H9 (cell line): ENCODE results near the gene C10orf95. TPM values are rescaled to one million over a fixed set of nuclear protein-coding genes. Genes with fewer than 3 reads are reported as not detected.

ENCODE experiments used
- DNase-seq: peaks from one replicate; pipeline ENCODE4 v3.0.0-alpha.2; 2017
- H2AFZ ChIP-seq: one replicate; pipeline ENCODE4 v1.6.1; 2013; ENCODE audit warnings: mild to moderate bottlenecking, low read length, control low read depth, moderate library complexity
- H2AK5ac ChIP-seq: 2 replicates; pipeline ENCODE4 v1.6.1; 2013; ENCODE audit warnings: low read length, control low read depth, mixed read lengths; ENCODE audit not compliant: insufficient read length
- H2BK120ac ChIP-seq: one replicate; pipeline ENCODE4 v1.6.1; 2013; ENCODE audit warnings: low read depth, mild to moderate bottlenecking, low read length, control low read depth, inconsistent platforms; ENCODE audit not compliant: poor library complexity, severe bottlenecking
- H2BK12ac ChIP-seq: 2 replicates; pipeline ENCODE4 v1.6.1; 2013; ENCODE audit warnings: low read length, control low read depth, mixed read lengths, low read depth; ENCODE audit not compliant: insufficient read length
- H2BK15ac ChIP-seq: 2 replicates; pipeline ENCODE4 v1.6.1; 2013; ENCODE audit warnings: low read depth, low read length, control low read depth
- H2BK20ac ChIP-seq: one replicate; pipeline ENCODE4 v1.6.1; 2013; ENCODE audit warnings: low read depth, mild to moderate bottlenecking, low read length, control low read depth, inconsistent platforms; ENCODE audit not compliant: poor library complexity, severe bottlenecking
- H2BK5ac ChIP-seq: 2 replicates; pipeline ENCODE4 v1.6.1; 2013; ENCODE audit warnings: low read length, control low read depth, mixed read lengths; ENCODE audit not compliant: insufficient read length
- H3K14ac ChIP-seq: 2 replicates; pipeline ENCODE4 v1.6.1; 2013; ENCODE audit warnings: low read length, control low read depth; ENCODE audit not compliant: insufficient read depth
- H3K18ac ChIP-seq: 2 replicates; pipeline ENCODE4 v1.6.1; 2013; ENCODE audit warnings: low read depth, mild to moderate bottlenecking, mixed read lengths, low read length, control low read depth; ENCODE audit not compliant: insufficient read length
- H3K23ac ChIP-seq: 2 replicates; pipeline ENCODE4 v1.6.1; 2013; ENCODE audit warnings: low read length, control low read depth, mixed read lengths, low read depth; ENCODE audit not compliant: insufficient read length
- H3K23me2 ChIP-seq: 2 replicates; pipeline ENCODE4 v1.6.1; 2013; ENCODE audit warnings: low read depth, mild to moderate bottlenecking, mixed read lengths, low read length, control low read depth; ENCODE audit not compliant: insufficient read length, poor library complexity, severe bottlenecking
- H3K27ac ChIP-seq: 2 replicates; pipeline ENCODE4 v1.5.1; 2013; ENCODE audit warnings: low read length, control low read depth, mixed read lengths, low read depth; ENCODE audit not compliant: insufficient read length
- H3K27me3 ChIP-seq: 2 replicates; pipeline ENCODE4 v1.6.1; 2013; ENCODE audit warnings: low read length, control low read depth, inconsistent platforms; ENCODE audit not compliant: insufficient read depth
- H3K4ac ChIP-seq: 2 replicates; pipeline ENCODE4 v1.6.1; 2013; ENCODE audit warnings: low read depth, mild to moderate bottlenecking, control low read depth, inconsistent platforms, low read length, moderate library complexity
- H3K4me1 ChIP-seq: 2 replicates; pipeline ENCODE4 v1.6.1; 2013; ENCODE audit warnings: low read length, control low read depth, inconsistent platforms; ENCODE audit not compliant: insufficient read depth
- H3K4me2 ChIP-seq: 2 replicates; pipeline ENCODE4 v1.6.1; 2013; ENCODE audit warnings: low read length, control low read depth, mixed read lengths; ENCODE audit not compliant: insufficient read length, insufficient read depth
- H3K56ac ChIP-seq: 2 replicates; pipeline ENCODE4 v1.6.1; 2013; ENCODE audit warnings: low read depth, mild to moderate bottlenecking, mixed read lengths, low read length, control low read depth; ENCODE audit not compliant: insufficient read length
- H3K79me1 ChIP-seq: 2 replicates; pipeline ENCODE4 v1.6.1; 2013; ENCODE audit warnings: low read depth, mild to moderate bottlenecking, moderate library complexity, low read length, control low read depth, inconsistent platforms; ENCODE audit not compliant: insufficient read depth, poor library complexity, severe bottlenecking
- H3K79me2 ChIP-seq: 2 replicates; pipeline ENCODE4 v1.6.1; 2013; ENCODE audit warnings: low read length, control low read depth, inconsistent platforms; ENCODE audit not compliant: insufficient read depth
- H3K9ac ChIP-seq: 2 replicates; pipeline ENCODE4 v1.6.1; 2013; ENCODE audit warnings: low read length, control low read depth, mixed read lengths; ENCODE audit not compliant: insufficient read length; ENCODE audit errors: extremely low read depth
- H3K9me3 ChIP-seq: one replicate; pipeline ENCODE4 v1.6.1; 2013; ENCODE audit warnings: low read depth, low read length, inconsistent platforms; ENCODE audit not compliant: control insufficient read depth
- H3T11ph ChIP-seq: one replicate; pipeline ENCODE4 v1.6.1; 2013; ENCODE audit warnings: mild to moderate bottlenecking, low read length, control low read depth, inconsistent platforms
- H4K20me1 ChIP-seq: one replicate; pipeline ENCODE4 v1.6.1; 2013; ENCODE audit not compliant: control insufficient read depth, insufficient read length, insufficient read depth
- H4K5ac ChIP-seq: 2 replicates; pipeline ENCODE4 v1.6.1; 2013; ENCODE audit warnings: low read depth, mild to moderate bottlenecking, mixed read lengths, low read length, control low read depth; ENCODE audit not compliant: insufficient read length
- H4K8ac ChIP-seq: replicated peaks from 2 replicates; pipeline ENCODE4 v1.6.1; 2013; ENCODE audit warnings: low read length, control low read depth, mixed read lengths, low read depth; ENCODE audit not compliant: insufficient read length
- H4K91ac ChIP-seq: 2 replicates; pipeline ENCODE4 v1.6.1; 2013; ENCODE audit warnings: low read depth, mild to moderate bottlenecking, moderate library complexity, mixed read lengths, low read length, control low read depth; ENCODE audit not compliant: insufficient read length
- H3K27ac Mint-ChIP-seq, 3 experiments: 2 replicates in 2 of 3; 3 replicates in 1 of 3; pipeline ENCODE4 v1.8.0; 2020 to 2021; ENCODE audit warnings: mixed read lengths in 3 of 3, mild to moderate bottlenecking in 1 of 3, moderate library complexity in 1 of 3
- H3K27me3 Mint-ChIP-seq: 2 replicates; pipeline ENCODE4 v1.8.0; 2021; ENCODE audit warnings: low read depth, mild to moderate bottlenecking, moderate library complexity, mixed read lengths
- H3K36me3 Mint-ChIP-seq, 3 experiments: 2 replicates in 2 of 3; 3 replicates in 1 of 3; pipeline ENCODE4 v1.8.0; 2020 to 2021; ENCODE audit warnings: low read depth in 3 of 3, mixed read lengths in 3 of 3; ENCODE audit not compliant: insufficient read depth in 1 of 3
- H3K4me1 Mint-ChIP-seq, 2 experiments: 2 replicates each; pipeline ENCODE4 v1.8.0; 2020; ENCODE audit warnings: mixed read lengths in 2 of 2
- H3K4me3 Mint-ChIP-seq, 2 experiments: 2 replicates in 1 of 2; 3 replicates in 1 of 2; pipeline ENCODE4 v1.8.0; 2020 to 2021; ENCODE audit warnings: mild to moderate bottlenecking in 2 of 2, mixed read lengths in 2 of 2, moderate library complexity in 1 of 2
- H3K9me3 Mint-ChIP-seq, 2 experiments: 2 replicates in 1 of 2; 3 replicates in 1 of 2; pipeline ENCODE4 v1.8.0; 2020; ENCODE audit warnings: mild to moderate bottlenecking in 2 of 2, mixed read lengths in 2 of 2, moderate library complexity in 1 of 2
- WGBS: extraction: QIAGEN DNeasy Blood & Tissue Kit; methylation state at CpG from one replicate; pipeline ENCODE4 v1.1.7; 2013; ENCODE audit warnings: missing lambda C conversion rate, low lambda C conversion rate, mixed read lengths; ENCODE audit not compliant: insufficient read length; ENCODE audit errors: extremely low coverage; 5-methylcytosine and 5-hydroxymethylcytosine counted together
- total RNA-seq: library from RNA; stranded (reverse); gene quantifications from 2 replicates; pipeline ENCODE4 v1.2.1, GENCODE V29; 2021
- TF ChIP-seq, protein P1 (sequence below): fragments of 200-600 bp; sonication (generic); conservative IDR thresholded peaks from 3 replicates; pipeline ENCODE4 v1.8.0; 2021; ENCODE audit warnings: antibody characterized with exemption, mild to moderate bottlenecking

The C10orf95 gene
- total RNA-seq, 1 experiment from 2014 or later = not detected

GRCh38 chr10:102444851-102445250 lies 6.5 kb downstream of the C10orf95 start:
- no peak overlapping the region for H2BK12ac ChIP-seq
- H2BK5ac ChIP-seq = no peak overlapping the region
- H3K23me2 ChIP-seq = peaks cover 2% of the 10 kb centered on the region
- H2AFZ ChIP-seq = no peak overlapping the region
- Mint-ChIP-seq H3K36me3 (no peaks in the 10 kb centered on the region; a peak in 1 of 7 replicates), H3K9me3 (no peaks in the 10 kb centered on the region; a peak in 1 of 5 replicates), H3K27ac (no peak overlapping the region), H3K4me1 (peaks cover 7% of the 10 kb centered on the region in 2 experiments), H3K4me3 (no peak overlapping the region), H3K27me3 (peaks cover 26% of the 10 kb centered on the region)
- H3T11ph ChIP-seq = no peak overlapping the region
- no peak overlapping the region for H3K23ac ChIP-seq
- no peak overlapping the region for H3K27ac ChIP-seq
- no peaks in the 10 kb centered on the region for H3K79me2 ChIP-seq
- H3K4me2 ChIP-seq = no peak overlapping the region
- H4K8ac ChIP-seq = no peak overlapping the region
- no peak overlapping the region for H2BK15ac ChIP-seq
- no peak overlapping the region for H4K91ac ChIP-seq
- H3K27me3 ChIP-seq = no peaks in the 10 kb centered on the region
- H3K14ac ChIP-seq = no peak overlapping the region
- H3K56ac ChIP-seq = no peak overlapping the region
- no peak overlapping the region for H3K9ac ChIP-seq
- no peak overlapping the region for H3K4ac ChIP-seq
- peaks cover 3% of the 10 kb centered on the region; the same call in 1 of the 2 replicates for H3K4me1 ChIP-seq
- no peak overlapping the region for H3K18ac ChIP-seq
- no CpG with 5 or more reads among the region's 2 CpGs for WGBS
- H3K79me1 ChIP-seq = no peaks in the 10 kb centered on the region
- H4K5ac ChIP-seq = no peak overlapping the region
- TF ChIP-seq, protein P1, sequence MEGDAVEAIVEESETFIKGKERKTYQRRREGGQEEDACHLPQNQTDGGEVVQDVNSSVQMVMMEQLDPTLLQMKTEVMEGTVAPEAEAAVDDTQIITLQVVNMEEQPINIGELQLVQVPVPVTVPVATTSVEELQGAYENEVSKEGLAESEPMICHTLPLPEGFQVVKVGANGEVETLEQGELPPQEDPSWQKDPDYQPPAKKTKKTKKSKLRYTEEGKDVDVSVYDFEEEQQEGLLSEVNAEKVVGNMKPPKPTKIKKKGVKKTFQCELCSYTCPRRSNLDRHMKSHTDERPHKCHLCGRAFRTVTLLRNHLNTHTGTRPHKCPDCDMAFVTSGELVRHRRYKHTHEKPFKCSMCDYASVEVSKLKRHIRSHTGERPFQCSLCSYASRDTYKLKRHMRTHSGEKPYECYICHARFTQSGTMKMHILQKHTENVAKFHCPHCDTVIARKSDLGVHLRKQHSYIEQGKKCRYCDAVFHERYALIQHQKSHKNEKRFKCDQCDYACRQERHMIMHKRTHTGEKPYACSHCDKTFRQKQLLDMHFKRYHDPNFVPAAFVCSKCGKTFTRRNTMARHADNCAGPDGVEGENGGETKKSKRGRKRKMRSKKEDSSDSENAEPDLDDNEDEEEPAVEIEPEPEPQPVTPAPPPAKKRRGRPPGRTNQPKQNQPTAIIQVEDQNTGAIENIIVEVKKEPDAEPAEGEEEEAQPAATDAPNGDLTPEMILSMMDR = no peak
- no peak overlapping the region for H2AK5ac ChIP-seq
- no peaks in the 10 kb centered on the region for H3K9me3 ChIP-seq
- H2BK20ac ChIP-seq = no peak overlapping the region
- no peak overlapping the region for H2BK120ac ChIP-seq
- no peaks in the 10 kb centered on the region for H4K20me1 ChIP-seq
- DNase-seq = no peak
